Bone marrow (tissue), 2 donors: ENCODE results near the gene TMEM258.

Source experiments
- DNase-seq, 2 donors: peaks; one replicate each; lab custom pipeline; 2025; lab: John Stamatoyannopoulos, UW

TMEM258 gene

DNA sequence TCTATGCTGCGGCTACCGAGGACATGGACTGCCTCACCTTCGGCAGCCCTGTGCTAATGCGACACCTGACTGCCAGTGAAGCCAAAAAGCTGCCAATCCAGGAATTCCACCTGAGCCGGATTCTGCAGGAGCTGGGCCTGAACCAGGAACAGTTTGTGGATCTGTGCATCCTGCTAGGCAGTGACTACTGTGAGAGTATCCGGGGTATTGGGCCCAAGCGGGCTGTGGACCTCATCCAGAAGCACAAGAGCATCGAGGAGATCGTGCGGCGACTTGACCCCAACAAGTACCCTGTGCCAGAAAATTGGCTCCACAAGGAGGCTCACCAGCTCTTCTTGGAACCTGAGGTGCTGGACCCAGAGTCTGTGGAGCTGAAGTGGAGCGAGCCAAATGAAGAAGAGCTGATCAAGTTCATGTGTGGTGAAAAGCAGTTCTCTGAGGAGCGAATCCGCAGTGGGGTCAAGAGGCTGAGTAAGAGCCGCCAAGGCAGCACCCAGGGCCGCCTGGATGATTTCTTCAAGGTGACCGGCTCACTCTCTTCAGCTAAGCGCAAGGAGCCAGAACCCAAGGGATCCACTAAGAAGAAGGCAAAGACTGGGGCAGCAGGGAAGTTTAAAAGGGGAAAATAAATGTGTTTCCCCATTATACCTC lies 3.6 kb upstream of the TMEM258 start:
- no peak for DNase-seq

- no peak for DNase-seq
Observed at GRCh38 chr11:61795459-61795858, 3.1 kb upstream of the TMEM258 start.

- no peak for DNase-seq
Observed at GRCh38 chr11:61794579-61794978, 2.2 kb upstream of the TMEM258 start.

DNA sequence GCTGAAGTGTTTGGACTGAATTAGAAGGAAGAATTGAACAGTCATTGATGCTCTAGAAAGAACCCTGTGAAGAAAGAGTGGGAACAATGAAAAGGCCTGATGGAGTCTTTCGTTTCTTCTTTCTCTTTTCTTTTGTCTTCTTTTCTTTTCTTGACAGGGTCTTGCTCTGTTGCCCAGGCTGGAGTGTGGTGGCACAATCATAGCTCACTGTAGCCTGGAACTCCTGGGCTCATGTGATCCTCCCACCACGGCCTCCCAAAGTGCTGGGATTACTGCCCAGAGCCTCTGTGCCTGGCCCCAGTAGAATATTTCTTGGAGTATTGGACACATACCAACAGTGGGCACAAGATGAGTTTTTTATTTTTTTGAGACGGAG lies 1.4 kb upstream of the TMEM258 start:
- no peak for DNase-seq

GRCh38 chr11:61793083-61793828 lies 857 bp upstream of the TMEM258 start:
- no peak for DNase-seq

DNA sequence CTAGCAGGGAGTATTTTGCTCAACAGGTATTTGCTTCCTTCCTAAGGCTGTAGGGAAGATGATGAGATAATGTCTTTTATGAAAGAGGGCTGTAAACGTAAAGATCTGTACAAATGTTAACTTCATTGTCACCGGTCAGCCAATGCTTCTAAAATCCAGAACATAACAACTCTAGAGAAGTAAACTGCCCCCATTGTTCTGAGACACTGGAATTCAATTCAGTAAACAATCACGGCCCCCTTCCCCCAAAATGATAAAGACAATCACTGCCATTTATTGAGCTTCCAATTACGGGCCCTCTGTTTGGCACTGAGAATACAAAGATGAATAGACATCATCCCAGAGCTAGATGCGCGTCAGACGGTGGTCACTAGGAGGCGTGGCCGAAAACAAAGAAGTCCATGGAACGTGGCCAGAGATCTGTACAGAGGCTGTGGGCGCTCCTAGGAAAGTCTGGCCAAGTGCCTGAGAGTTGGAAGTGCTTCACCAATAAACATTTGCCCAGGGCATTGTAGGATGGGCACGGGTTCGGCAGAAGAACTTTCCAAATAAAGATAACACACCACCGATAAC lies 576 bp downstream of the TMEM258 start:
- DNase-seq: peak; percentile 33 to 77

DNA sequence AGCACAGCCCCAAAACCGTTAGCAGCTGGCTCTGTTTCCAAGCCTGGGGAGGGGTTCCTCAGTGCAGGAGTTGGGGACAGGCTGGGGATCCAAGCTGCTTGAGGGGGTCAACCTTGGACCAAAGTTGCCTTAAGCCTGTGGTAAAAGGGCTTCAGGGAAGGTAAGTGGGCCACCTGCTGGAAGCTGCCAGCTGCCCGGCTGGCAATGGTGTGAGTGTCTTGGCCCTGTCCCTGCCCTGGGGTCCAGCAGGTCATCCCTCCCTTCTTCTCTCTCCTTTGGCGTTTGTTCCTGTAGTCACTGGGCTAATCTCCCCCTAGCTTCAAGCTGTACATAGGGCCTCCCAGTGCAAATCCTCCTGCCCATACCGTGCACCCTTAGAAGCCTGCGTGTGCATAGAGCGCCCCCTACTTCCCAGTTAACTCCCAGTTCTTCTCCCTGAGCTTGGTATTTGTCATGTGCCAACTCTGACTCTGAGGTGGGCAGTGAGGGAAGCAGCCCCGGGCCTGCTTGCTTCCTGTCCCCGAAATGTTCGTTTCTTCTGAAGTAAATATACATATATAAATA lies 4.4 kb downstream of the TMEM258 start:
- peak in 1 of 2 donors; percentile 61 for DNase-seq

GRCh38 chr11:61785837-61786402 lies 6.5 kb downstream of the TMEM258 start:
- DNase-seq: no peak

DNA sequence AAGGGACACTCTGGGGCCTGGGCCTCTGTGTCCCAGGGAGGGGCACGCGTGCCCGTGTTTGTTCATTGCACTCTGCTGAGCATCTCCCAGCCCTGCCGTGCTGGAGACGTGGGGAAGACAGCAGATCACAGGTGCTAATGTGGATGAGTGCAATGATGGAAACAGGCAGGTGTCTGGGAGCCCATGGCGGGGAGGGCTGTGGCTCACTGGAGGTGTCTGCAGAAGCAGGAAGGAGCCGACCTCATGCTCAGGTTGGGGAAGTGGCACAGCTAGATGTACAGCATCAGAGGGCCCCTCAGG lies 7.9 kb downstream of the TMEM258 start:
- no peak for DNase-seq

- DNase-seq: no peak
Observed at GRCh38 chr11:61783717-61784505, 8.5 kb downstream of the TMEM258 start.

GRCh38 chr11:61782841-61783240 lies 9.6 kb downstream of the TMEM258 start:
- no peak for DNase-seq

GRCh38 chr11:61782299-61782698 lies 10.1 kb downstream of the TMEM258 start:
- no peak for DNase-seq

- no peak for DNase-seq
Observed at GRCh38 chr11:61781585-61781984, 10.8 kb downstream of the TMEM258 start.

- DNase-seq: no peak
Observed at GRCh38 chr11:61780581-61781162, 11.7 kb downstream of the TMEM258 start.

DNA sequence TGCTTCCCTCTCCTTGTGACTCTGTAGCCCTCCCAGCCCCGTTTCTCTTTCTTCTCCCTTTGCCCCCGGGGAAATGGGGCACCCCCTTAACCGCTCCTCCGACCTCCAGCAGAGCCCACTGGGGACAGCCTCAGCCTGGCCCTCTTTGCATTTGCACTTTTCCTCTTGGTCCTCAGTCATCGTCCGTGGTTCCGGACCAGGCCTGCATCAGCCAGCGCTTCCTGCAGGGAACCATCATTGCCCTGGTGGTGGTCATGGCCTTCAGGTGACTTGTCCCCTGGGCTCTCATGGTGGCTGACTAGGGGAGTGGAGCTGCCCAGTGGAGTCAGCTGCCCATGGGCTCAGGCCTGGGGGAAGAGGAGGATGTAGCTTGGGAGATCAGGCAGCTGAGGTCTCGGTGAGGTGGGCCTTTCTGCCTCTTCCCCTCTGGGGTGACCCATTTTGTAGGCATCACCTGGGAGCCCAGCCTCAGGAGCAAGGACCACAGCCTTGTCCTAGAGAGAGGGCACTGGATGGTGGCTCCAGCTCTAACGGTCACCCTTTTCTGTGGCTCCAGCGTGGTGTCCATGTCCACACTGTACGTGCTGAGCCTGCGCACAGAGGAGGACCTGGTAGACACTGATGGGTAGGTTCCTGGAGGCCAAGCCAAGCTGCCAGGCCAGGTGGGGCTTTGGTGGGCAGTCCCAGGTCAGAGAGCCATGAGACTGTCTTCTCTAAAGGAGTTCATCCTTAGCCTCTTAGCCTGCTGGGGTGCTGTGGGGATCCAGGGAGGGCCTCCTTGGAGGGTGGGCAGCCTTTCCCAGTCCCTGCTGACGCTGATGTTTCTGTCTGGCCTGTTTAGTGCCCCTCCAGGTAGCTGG lies 12.5 kb downstream of the TMEM258 start:
- no peak for DNase-seq

DNA sequence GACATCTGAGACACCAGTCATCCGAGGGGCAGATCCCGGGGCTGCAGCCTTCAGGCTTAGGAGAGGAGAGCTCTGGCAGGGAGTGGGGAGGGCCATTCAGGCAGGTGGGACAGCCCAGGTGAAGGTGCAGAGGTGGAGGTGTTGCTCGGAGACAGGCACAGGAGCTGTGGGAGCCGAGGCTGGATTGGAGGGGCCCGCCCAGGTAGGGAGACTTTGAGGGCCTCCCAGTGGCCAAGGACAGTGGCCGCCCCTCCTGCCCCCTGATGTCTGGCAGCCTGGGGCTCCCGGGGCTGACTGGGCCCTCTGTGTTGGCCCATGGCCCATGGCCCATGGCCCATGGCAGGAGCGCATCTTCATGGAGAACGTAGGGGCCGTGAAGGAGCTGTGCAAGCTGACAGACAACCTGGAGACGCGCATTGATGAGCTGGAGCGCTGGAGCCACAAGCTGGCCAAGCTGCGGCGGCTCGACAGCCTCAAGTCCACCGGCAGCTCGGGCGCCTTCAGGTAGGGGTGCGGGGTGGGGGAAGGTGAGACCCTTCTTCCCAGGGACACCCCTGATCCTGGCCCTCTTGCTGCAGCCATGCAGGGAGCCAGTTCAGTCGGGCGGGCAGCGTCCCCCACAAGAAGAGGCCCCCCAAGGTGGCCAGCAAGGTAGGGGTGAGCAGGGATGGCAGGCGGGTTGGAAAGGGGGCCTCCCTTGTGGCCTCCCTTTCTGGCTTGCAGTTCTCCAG lies 13.3 kb downstream of the TMEM258 start:
- DNase-seq: no peak

DNA sequence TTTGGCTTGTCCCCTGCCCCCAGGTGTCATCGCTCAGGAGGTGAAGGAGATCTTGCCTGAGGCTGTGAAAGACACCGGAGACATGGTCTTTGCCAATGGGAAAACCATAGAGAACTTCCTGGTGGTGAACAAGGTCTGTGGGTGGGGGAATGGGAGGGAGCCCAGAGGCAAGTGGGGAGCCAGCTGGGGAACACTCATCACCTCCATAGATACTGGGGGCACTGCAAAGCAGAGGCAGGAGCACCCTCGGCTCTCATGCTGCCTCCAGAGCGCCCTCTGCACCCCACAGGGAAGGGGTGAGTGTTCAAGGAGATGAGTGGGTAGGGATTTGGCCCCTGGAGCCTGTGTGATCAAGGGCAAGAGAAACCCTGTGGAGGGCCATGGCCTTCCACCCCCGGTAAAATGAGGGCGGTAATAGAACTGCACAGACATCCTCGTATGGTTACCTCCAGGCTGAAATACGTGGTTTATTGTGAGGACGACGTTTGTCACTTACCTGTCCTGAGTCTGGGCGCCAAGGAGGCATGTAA lies 14.0 kb downstream of the TMEM258 start:
- DNase-seq: no peak

- peak in 1 of 2 donors; percentile 7 for DNase-seq
Observed at GRCh38 chr11:61777234-61778090, 14.9 kb downstream of the TMEM258 start.

GRCh38 chr11:61776561-61777075 lies 15.8 kb downstream of the TMEM258 start:
- DNase-seq: peak; percentile 36 to 49
